Neutrophil (primary cell): ENCODE measurements around the gene GGT7.

Experiments
- H3K27ac ChIP-seq: fragments of 200-600 bp; sonication (generic); 2 replicates; pipeline ENCODE4 v1.5.1; 2016; ENCODE audit warnings: mild to moderate bottlenecking, moderate library complexity
- H3K27me3 ChIP-seq: fragments of 200-600 bp; sonication (generic); 2 replicates; pipeline ENCODE4 v1.6.0; 2016; ENCODE audit warnings: mild to moderate bottlenecking
- H3K36me3 ChIP-seq: fragments of 200-600 bp; sonication (generic); 2 replicates; pipeline ENCODE4 v1.5.1; 2017
- H3K4me1 ChIP-seq, 2 experiments: fragments of 200-600 bp in 1 of 2; sonication (generic) in 1 of 2; 1 replicate in 1 of 2; 2 replicates in 1 of 2; pipeline versions ENCODE4 v1.5.1 to v1.6.1; 2013 to 2016; ENCODE audit warnings: low read depth in 1 of 2, low read length in 1 of 2, mild to moderate bottlenecking in 1 of 2, moderate library complexity in 1 of 2; ENCODE audit not compliant: control insufficient read depth in 1 of 2, insufficient read depth in 1 of 2
- H3K4me3 ChIP-seq, 2 experiments: fragments of 200-600 bp in 1 of 2; sonication (generic) in 1 of 2; 1 replicate in 1 of 2; 2 replicates in 1 of 2; pipeline ENCODE4 v1.5.1; 2013 to 2016; ENCODE audit warnings: low read depth in 1 of 2, low read length in 1 of 2, mild to moderate bottlenecking in 1 of 2, moderate library complexity in 1 of 2
- H3K9me3 ChIP-seq: fragments of 200-600 bp; sonication (generic); 2 replicates; pipeline ENCODE4 v1.5.1; 2016
- CTCF ChIP-seq: fragments of 200-600 bp; sonication (generic); IDR thresholded peaks from 2 replicates; pipeline ENCODE4 v1.5.1; 2016; ENCODE audit warnings: antibody characterized with exemption

GGT7 gene, protein sequence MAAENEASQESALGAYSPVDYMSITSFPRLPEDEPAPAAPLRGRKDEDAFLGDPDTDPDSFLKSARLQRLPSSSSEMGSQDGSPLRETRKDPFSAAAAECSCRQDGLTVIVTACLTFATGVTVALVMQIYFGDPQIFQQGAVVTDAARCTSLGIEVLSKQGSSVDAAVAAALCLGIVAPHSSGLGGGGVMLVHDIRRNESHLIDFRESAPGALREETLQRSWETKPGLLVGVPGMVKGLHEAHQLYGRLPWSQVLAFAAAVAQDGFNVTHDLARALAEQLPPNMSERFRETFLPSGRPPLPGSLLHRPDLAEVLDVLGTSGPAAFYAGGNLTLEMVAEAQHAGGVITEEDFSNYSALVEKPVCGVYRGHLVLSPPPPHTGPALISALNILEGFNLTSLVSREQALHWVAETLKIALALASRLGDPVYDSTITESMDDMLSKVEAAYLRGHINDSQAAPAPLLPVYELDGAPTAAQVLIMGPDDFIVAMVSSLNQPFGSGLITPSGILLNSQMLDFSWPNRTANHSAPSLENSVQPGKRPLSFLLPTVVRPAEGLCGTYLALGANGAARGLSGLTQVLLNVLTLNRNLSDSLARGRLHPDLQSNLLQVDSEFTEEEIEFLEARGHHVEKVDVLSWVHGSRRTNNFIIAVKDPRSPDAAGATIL

GRCh38 chr20:34872622-34873224, at the start of gene GGT7:
TSS of gene GGT7 (minus strand) at chr20:34872856. CDS start at chr20:34872815, 41 bp downstream.
- no peaks in the 10 kb centered on the region for H3K36me3 ChIP-seq
- peaks cover 43 to 49% of the 10 kb centered on the region in 2 experiments for H3K4me1 ChIP-seq
- peak within 1 kb of the TSS; percentile 63 to 79 for H3K4me3 ChIP-seq
- H3K9me3 ChIP-seq, result no peaks in the 10 kb centered on the region
- peaks cover 26% of the 10 kb centered on the region for H3K27me3 ChIP-seq
- no peak within 1 kb of the TSS for H3K27ac ChIP-seq
- TF ChIP-seq CTCF, result peak; percentile 78

DNA sequence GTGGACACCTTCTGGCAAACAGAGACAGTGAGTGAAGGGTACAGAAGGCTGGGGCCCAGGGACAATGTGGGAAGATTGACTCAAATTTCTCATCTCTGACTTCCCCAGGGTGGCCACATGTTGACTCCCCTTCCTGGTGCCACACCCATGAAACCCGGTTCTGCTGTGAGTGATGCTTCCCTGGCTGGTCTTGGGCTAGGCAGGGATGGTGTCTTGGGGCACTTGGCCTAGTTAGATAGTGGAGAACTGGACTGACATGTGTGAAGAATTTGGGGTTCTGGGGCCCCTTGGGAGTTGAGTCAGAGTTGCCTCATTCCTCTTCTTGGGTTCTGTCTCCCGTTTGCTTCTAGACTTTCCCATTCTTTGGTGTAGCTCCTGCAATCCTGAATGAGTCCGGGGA, 48.8 kb upstream of the GGT7 start:
- Histone ChIP-seq H3K36me3 (peaks cover 77% of the 10 kb centered on the region), H3K4me3 (no peak overlapping the region), H3K4me1 (no peaks in the 10 kb centered on the region), H3K27ac (no peak overlapping the region), H3K27me3 (no peaks in the 10 kb centered on the region), H3K9me3 (no peaks in the 10 kb centered on the region)
- TF ChIP-seq CTCF, result no peak

GRCh38 chr20:34920055-34920454, 47.4 kb upstream of the GGT7 start:
- Histone ChIP-seq H3K4me1 (no peaks in the 10 kb centered on the region), H3K36me3 (peaks cover 70% of the 10 kb centered on the region), H3K27me3 (no peaks in the 10 kb centered on the region), H3K9me3 (no peaks in the 10 kb centered on the region), H3K4me3 (no peak overlapping the region), H3K27ac (no peak overlapping the region)
- TF ChIP-seq CTCF, result no peak

- H3K4me3 ChIP-seq, result no peak overlapping the region
- H3K27me3 ChIP-seq, result no peaks in the 10 kb centered on the region
- H3K9me3 ChIP-seq, result no peaks in the 10 kb centered on the region
- peaks cover 51% of the 10 kb centered on the region for H3K36me3 ChIP-seq
- H3K27ac ChIP-seq, result no peak overlapping the region
- H3K4me1 ChIP-seq, result no peaks in the 10 kb centered on the region
- no peak for TF ChIP-seq CTCF
These were observed 44.2 kb upstream of the GGT7 start for GRCh38 chr20:34916774-34917354.

DNA sequence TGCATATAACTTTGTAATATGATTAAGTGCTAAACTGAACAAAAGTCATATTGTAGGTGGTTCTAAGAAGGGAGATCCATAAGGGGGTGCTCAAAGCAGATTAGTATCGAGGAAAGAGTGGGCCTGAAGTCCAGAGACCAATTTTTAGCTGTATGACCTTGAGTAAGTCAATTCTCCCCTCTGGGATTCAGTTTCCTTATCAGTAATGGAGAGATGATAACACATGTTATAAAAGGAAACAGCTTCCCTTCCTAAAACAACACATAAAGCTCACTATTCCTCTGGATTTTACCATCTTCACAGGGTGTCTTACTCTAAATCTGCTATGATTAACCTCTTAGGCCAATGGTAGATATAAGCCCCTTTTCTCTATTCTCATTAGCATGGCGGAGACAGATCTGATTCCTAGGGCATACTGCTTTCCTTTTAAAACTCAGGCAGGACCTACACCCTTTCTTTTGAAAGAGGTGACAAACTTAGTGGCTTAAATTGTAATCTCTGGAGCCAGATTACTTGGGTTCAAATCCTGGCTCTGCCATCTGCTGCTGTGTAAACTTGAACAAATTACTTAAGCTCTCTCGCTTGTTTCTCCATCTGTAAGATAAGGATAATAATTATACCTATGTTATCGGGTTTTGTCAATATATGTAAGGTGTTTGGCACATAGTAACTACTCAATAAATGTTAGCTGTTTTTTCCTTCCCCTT, 43.2 kb upstream of the GGT7 start:
- no peak for TF ChIP-seq CTCF
- Histone ChIP-seq H3K36me3 (peaks cover 41% of the 10 kb centered on the region), H3K27ac (no peak overlapping the region), H3K9me3 (no peaks in the 10 kb centered on the region), H3K27me3 (no peaks in the 10 kb centered on the region), H3K4me3 (no peak overlapping the region), H3K4me1 (no peaks in the 10 kb centered on the region)
